ENCODE results near the gene TXNRD1.
"Not testable (repeated sequence)": the region's sequence is repeated elsewhere in the genome, so short reads cannot be mapped to it uniquely, and the experiment has no call there.

TXNRD1 gene

DNA sequence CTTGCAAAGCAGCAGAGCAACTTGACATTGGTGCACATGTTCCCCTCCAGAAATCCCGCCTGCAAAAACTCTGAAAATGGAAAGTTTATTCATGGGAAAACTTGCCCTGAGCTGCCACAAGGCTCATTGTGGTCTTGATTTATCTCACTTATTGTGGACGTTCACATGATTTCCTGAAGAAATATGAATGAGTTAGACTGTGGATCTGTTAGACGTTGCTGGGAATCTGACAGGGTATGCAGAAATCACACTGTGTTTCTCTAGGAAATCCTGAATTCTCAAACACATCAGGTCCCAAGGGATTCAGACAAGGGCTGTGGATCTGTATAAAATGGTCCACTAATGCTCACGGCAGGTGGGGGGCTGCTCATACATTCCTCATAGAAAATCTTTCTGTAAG lies 160.2 kb downstream of the TXNRD1 start:
- peak in 1 of 2 donors; percentile 0 for DNase-seq

DNA sequence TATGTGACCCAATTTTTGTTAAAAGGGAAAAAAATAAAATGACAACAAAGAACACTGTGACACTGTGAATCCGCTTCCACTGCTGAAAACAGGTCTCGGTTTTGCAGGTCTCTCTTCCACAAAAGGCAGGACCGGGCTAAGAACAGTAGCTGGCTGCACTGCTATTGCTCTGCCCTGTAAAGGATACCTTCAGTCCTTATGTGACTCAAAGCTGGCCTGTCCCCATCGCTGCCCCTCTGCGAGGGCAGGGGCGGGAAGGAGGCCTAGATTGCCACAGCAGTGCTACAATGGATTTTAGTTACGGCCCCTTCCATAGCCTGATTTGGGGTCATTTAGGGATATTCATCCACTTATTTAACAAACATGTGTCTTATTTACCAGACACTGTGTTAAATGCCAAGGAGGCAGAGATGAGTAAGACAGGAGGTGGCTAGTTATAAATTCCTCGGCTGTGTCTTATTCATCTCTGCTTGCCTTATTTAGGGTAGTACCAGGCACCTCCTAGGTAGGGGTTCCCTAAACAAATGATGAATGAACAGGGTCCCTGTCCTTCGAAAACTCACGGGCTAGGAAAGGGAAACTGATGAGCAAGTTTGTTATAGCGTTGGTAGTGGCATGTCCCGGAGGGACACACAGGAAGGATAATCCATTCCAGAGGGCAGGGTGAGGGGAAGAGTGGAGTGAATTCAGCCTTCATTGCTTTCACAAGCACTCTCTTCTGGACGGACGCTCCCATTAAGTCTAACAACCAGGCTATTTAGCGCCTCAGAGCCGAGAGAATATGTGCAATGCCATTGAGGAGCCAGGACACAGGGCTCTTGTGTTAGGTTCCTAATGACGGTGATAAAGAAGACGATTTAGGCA lies 161.3 kb downstream of the TXNRD1 start:
- DNase-seq = no peak

DNA sequence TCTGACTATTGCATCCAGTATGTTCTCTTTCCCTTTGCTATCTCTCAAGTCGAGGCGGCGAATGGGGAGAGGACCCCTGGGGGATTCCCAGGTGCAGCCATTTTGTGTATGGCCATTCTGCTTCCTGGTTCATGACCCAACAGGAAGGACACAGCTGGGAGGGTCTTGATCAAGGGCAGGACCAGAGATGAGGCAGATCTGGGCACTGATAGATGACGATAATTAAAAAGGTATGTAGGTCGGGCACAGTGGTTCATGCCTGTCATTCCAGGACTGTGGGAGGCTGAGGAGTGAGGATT lies 161.9 kb downstream of the TXNRD1 start:
- DNase-seq = no peak

GRCh38 chr12:104378427-104378826 lies 162.8 kb downstream of the TXNRD1 start:
- DNase-seq = no peak

- DNase-seq = no peak
Observed at GRCh38 chr12:104381341-104381730, 165.8 kb downstream of the TXNRD1 start.

DNA sequence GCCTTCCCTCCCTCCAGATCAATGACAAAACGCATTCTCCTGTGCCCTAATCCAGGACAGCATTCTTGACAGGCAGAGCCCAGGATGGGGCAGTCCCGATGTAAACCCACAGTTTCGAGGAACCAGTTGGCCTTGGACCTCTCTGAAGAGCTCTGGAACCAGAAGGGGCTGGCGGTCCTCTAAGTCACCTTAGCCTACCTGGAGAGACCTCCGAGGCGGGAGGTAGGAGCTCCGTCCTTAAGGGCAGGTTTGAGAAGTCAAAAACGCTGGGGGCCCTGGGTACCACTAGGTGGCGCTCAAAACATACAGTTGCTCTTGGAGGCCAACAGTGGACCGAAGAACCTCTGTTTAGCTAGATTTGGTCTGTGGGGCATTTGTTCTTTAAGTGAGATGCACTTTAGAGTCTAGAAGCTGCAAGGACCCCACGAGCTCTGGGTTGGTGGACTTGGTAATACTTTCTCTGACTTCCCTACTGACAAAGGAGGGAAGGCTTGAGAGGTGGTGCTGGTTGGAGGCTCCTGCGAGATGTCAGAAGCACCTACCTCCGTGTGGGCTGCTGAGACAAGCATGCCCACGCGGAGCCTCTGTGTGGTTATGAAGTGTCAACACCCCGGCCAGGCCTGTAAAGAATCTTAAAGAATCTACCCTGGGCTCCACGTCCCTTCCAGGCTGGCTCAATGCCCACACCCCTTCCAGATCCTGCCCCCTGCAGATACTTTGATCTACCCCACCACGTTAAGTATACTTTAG lies 166.3 kb downstream of the TXNRD1 start:
- DNase-seq = peak; percentile 81 to 87

- no peak for DNase-seq
Observed at GRCh38 chr12:104384141-104384880, 168.7 kb downstream of the TXNRD1 start.

DNA sequence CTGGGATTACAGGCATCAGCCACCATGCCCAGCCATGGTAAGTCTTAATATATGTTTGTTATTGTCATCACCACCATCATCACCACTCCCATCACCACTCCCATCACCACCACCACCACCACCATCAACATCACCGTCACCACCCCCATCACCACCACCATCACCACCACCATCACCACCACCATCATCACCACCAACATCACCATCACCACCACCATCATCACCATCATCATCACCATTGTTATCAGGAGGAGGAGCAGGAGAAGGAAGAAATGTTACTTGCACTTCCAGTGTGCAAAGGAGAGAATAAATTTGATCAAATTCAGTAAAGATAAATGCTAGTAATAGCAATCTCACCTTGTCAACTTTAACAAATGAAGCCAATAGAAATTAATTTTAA lies 169.9 kb downstream of the TXNRD1 start:
- DNase-seq = no peak

- no peak for DNase-seq
Observed at GRCh38 chr12:104386461-104386860, 170.9 kb downstream of the TXNRD1 start.

DNA sequence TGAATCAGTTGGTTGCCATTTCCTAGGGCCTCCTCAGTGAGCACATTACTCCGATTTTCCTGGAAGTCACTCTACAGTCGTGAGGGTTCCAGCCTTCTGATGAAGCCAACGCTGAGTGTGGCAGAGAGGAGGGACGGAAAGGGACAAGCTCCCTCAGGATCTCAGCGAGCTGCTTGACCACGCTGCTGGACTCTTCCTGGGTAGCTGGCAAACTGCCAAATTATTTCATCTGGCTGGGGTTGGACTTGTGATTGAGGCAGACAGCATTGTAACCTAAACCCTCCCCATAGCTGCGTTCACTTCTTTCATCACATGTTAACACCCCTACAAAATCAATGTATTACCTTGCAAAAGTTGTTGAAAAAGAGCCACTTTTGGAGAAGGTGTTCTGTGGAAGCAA lies 171.6 kb downstream of the TXNRD1 start:
- no peak for DNase-seq

- not testable (repeated sequence) for DNase-seq
Observed at GRCh38 chr12:104394086-104394485, 178.5 kb downstream of the TXNRD1 start.

Data from stimulated activated CD4-positive, alpha-beta T cell treated with anti-CD3 and anti-CD28 coated beads, Interleukin-2, amount 100 ng/mL, for 24 hours (primary cell).